Measurements from ENCODE around the gene GSAP. TPM values are rescaled to one million over a fixed set of nuclear protein-coding genes. Genes with fewer than 3 reads are reported as not detected.

Gene GSAP
- total RNA-seq, 1 experiment from 2014 or later: 0.85 TPM

DNA sequence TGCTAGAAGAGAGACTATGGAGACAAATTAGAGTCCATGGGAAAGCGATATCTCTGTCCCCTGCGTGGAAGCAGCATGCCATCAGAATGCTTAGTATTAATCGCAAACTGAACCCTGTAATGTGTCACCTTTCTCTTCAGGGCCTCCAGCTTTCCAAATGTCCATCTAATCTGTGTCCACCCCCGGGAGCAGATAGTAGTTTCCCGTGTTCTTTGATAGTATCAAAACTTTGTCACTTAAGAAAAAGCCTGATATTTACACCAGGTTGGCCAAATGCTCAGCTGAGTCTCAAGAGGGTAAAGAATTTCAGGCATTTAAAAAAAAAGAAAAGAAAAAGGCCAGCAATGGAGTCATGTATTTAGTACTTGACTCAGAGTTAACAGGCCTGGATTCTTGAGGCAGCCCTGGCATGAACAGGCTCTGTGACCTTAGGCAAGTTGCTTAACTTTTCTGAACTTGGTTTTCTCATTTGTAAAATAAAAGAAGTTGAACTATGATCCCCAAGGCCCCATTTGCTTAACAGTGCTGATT lies 10.4 kb upstream of the GSAP start:
- Histone ChIP-seq H3K4me1 (ENCODE audit: control insufficient read depth, insufficient read depth, low read length) (no peaks in the 10 kb centered on the region), H3K9me3 (ENCODE audit: control insufficient read depth, insufficient read depth, low read depth, low read length) (no peaks in the 10 kb centered on the region), H3K4me3 (ENCODE audit: low read depth in 2 of 2, low read length in 2 of 2) (no peak overlapping the region), H3K27ac (ENCODE audit: low read length) (no peak overlapping the region), H3K27me3 (ENCODE audit: control insufficient read depth, insufficient read depth, low read length) (peaks cover 2% of the 10 kb centered on the region; the same call in 1 of the 2 replicates), H3K36me3 (ENCODE audit: control insufficient read depth, insufficient read depth, low read length) (no peaks in the 10 kb centered on the region)
- no peak for ATAC-seq
- ChIA-PET POLR2A (no interaction called here), CTCF (no interaction called here)
- no TSS peak for BruUV-seq (replicated peaks)
- in situ Hi-C loops (cut with HindIII; ENCODE audit: low pct_unique_long_range_greater_than_20kb, low sequenced_read_pairs): no loop called here
- intact Hi-C loops (cut with micrococcal nuclease; ENCODE audit: unreplicated experiment): no loop called here
- TF ChIP-seq SIN3A (IDR thresholded peaks at IDR 0.05; ENCODE audit: borderline replicate concordance, insufficient read depth, low read depth, low read length): no peak
- no peak for TF ChIP-seq POLR2AphosphoS5 (IDR thresholded peaks at IDR 0.05; ENCODE audit: low read depth, low read length)
- TF ChIP-seq, protein P1, sequence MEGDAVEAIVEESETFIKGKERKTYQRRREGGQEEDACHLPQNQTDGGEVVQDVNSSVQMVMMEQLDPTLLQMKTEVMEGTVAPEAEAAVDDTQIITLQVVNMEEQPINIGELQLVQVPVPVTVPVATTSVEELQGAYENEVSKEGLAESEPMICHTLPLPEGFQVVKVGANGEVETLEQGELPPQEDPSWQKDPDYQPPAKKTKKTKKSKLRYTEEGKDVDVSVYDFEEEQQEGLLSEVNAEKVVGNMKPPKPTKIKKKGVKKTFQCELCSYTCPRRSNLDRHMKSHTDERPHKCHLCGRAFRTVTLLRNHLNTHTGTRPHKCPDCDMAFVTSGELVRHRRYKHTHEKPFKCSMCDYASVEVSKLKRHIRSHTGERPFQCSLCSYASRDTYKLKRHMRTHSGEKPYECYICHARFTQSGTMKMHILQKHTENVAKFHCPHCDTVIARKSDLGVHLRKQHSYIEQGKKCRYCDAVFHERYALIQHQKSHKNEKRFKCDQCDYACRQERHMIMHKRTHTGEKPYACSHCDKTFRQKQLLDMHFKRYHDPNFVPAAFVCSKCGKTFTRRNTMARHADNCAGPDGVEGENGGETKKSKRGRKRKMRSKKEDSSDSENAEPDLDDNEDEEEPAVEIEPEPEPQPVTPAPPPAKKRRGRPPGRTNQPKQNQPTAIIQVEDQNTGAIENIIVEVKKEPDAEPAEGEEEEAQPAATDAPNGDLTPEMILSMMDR (IDR thresholded peaks at IDR 0.05): no peak
- no peak for TF ChIP-seq TCF7L2 (IDR thresholded peaks at IDR 0.05; ENCODE audit: low read depth, low read length)
- TF ChIP-seq, protein P2, sequence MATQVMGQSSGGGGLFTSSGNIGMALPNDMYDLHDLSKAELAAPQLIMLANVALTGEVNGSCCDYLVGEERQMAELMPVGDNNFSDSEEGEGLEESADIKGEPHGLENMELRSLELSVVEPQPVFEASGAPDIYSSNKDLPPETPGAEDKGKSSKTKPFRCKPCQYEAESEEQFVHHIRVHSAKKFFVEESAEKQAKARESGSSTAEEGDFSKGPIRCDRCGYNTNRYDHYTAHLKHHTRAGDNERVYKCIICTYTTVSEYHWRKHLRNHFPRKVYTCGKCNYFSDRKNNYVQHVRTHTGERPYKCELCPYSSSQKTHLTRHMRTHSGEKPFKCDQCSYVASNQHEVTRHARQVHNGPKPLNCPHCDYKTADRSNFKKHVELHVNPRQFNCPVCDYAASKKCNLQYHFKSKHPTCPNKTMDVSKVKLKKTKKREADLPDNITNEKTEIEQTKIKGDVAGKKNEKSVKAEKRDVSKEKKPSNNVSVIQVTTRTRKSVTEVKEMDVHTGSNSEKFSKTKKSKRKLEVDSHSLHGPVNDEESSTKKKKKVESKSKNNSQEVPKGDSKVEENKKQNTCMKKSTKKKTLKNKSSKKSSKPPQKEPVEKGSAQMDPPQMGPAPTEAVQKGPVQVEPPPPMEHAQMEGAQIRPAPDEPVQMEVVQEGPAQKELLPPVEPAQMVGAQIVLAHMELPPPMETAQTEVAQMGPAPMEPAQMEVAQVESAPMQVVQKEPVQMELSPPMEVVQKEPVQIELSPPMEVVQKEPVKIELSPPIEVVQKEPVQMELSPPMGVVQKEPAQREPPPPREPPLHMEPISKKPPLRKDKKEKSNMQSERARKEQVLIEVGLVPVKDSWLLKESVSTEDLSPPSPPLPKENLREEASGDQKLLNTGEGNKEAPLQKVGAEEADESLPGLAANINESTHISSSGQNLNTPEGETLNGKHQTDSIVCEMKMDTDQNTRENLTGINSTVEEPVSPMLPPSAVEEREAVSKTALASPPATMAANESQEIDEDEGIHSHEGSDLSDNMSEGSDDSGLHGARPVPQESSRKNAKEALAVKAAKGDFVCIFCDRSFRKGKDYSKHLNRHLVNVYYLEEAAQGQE (IDR thresholded peaks at IDR 0.05; ENCODE audit: insufficient read depth in 1 of 2, low read depth in 2 of 2, low read length in 1 of 2): no peak
- DNase-seq (ENCODE audit: low read depth, low spot score): no peak

DNA sequence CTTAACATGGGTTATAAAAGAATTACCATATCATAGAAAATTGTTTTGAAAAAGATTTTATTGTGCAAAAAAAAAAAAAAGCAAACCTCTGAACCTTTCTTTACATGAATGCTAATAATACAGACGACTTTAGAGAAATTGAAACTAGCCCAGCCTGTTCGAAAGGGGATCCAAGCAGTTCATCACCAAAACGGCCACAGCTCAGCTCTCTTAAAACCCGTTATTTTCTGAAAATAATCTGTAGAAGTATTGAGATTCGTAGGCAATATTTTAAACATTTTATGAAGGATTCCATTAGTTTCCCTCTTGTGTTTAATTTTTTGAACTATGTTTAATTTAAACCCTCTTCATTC lies 9.9 kb upstream of the GSAP start:
- POLR2A ChIA-PET: no interaction called here
- peaks cover 2% of the 10 kb centered on the region; the same call in 1 of the 2 replicates for H3K27me3 ChIP-seq (ENCODE audit: control insufficient read depth, insufficient read depth, low read length)
- in situ Hi-C loops (cut with HindIII; ENCODE audit: low pct_unique_long_range_greater_than_20kb, low sequenced_read_pairs): no loop called here
- no peaks in the 10 kb centered on the region for H3K4me1 ChIP-seq (ENCODE audit: control insufficient read depth, insufficient read depth, low read length)
- ATAC-seq: no peak
- no peaks in the 10 kb centered on the region for H3K9me3 ChIP-seq (ENCODE audit: control insufficient read depth, insufficient read depth, low read depth, low read length)
- intact Hi-C loops (cut with micrococcal nuclease; ENCODE audit: unreplicated experiment): no loop called here
- no TSS peak for BruUV-seq (replicated peaks)
- H3K4me3 ChIP-seq (ENCODE audit: low read depth in 2 of 2, low read length in 2 of 2): no peak overlapping the region
- H3K27ac ChIP-seq (ENCODE audit: low read length): no peak overlapping the region
- CTCF ChIA-PET: no interaction called here
- TF ChIP-seq TCF7L2 (IDR thresholded peaks at IDR 0.05; ENCODE audit: low read depth, low read length): no peak
- TF ChIP-seq, protein P1 (IDR thresholded peaks at IDR 0.05): no peak
- TF ChIP-seq, protein P2 (IDR thresholded peaks at IDR 0.05; ENCODE audit: insufficient read depth in 1 of 2, low read depth in 2 of 2, low read length in 1 of 2): no peak
- TF ChIP-seq SIN3A (IDR thresholded peaks at IDR 0.05; ENCODE audit: borderline replicate concordance, insufficient read depth, low read depth, low read length): no peak
- TF ChIP-seq POLR2AphosphoS5 (IDR thresholded peaks at IDR 0.05; ENCODE audit: low read depth, low read length): no peak
- no peak for DNase-seq (ENCODE audit: low read depth, low spot score)
- no peaks in the 10 kb centered on the region for H3K36me3 ChIP-seq (ENCODE audit: control insufficient read depth, insufficient read depth, low read length)

All from Panc1 (cell line).